ENCODE data around the gene U2AF2.

- TF ChIP-seq CEBPB (tag; IDR thresholded peaks at IDR 0.05): no peak
- TF ChIP-seq REST (IDR thresholded peaks at IDR 0.05; ENCODE audit: borderline replicate concordance): no peak
- TF ChIP-seq REST (CRISPR knock-in tag; IDR thresholded peaks at IDR 0.05; ENCODE audit: low read depth): no peak
- no peak for TF ChIP-seq ZMIZ1 (IDR thresholded peaks at IDR 0.05; ENCODE audit: low read depth in 2 of 2, low read length in 2 of 2)
- TF ChIP-seq EP300 (IDR thresholded peaks at IDR 0.05; ENCODE audit: low read length): no peak
- TF ChIP-seq CHD1 (IDR thresholded peaks at IDR 0.05; ENCODE audit: low read length): peak; percentile 4
- no peak for TF ChIP-seq POLR2AphosphoS5 (IDR thresholded peaks at IDR 0.05; ENCODE audit: control insufficient read depth, insufficient read depth, low read depth, low read length)
- TF ChIP-seq TFAP4 (CRISPR knock-in tag; IDR thresholded peaks at IDR 0.05; ENCODE audit: borderline replicate concordance): no peak
- TF ChIP-seq BMI1 (IDR thresholded peaks at IDR 0.05; ENCODE audit: low read length): no peak
- TF ChIP-seq ELF1 (tag; IDR thresholded peaks at IDR 0.05): 0 out of 2 replicates have a peak, but pooled peaks have one; percentile 27
- TF ChIP-seq POU5F1 (IDR thresholded peaks at IDR 0.05; ENCODE audit: borderline replicate concordance, low read depth, low read length, partially characterized antibody): no peak
Observed at GRCh38 chr19:55675661-55676354, 21.0 kb downstream of the U2AF2 start.

Measured in K562 (cell line).